GM19099 (cell line): Measurements from ENCODE around the gene ORAI2.

Experiments used
- POLR2A ChIP-seq: IDR thresholded peaks from 3 replicates; pipeline ENCODE4 v1.6.1; 2011; ENCODE audit warnings: low read depth; ENCODE audit not compliant: insufficient read length; ENCODE audit errors: extremely low read depth

Gene ORAI2

GRCh38 chr7:102452451-102452850, 19.1 kb downstream of the ORAI2 start:
- TF ChIP-seq POLR2A, result no peak

- TF ChIP-seq POLR2A, result no peak
These were observed 19.9 kb downstream of the ORAI2 start for GRCh38 chr7:102453319-102453718.

GRCh38 chr7:102454468-102454867, 21.1 kb downstream of the ORAI2 start:
- TF ChIP-seq POLR2A, result no peak

GRCh38 chr7:102455596-102455995, 22.2 kb downstream of the ORAI2 start:
- TF ChIP-seq POLR2A, result no peak

GRCh38 chr7:102456327-102456726, 23.0 kb downstream of the ORAI2 start:
- TF ChIP-seq POLR2A, result no peak

GRCh38 chr7:102457352-102457924, 24.1 kb downstream of the ORAI2 start:
- TF ChIP-seq POLR2A, result no peak

GRCh38 chr7:102459221-102459844, 26.0 kb downstream of the ORAI2 start:
- no peak for TF ChIP-seq POLR2A

GRCh38 chr7:102460467-102460866, 27.1 kb downstream of the ORAI2 start:
- TF ChIP-seq POLR2A, result no peak

- TF ChIP-seq POLR2A, result no peak
These were observed 30.6 kb downstream of the ORAI2 start for GRCh38 chr7:102463841-102464576.

GRCh38 chr7:102464577-102465280, 31.4 kb downstream of the ORAI2 start, which contains the start of the genes ALKBH4 and LRWD1:
Gene ALKBH4, minus strand, starts transcription at chr7:102464863. Its CDS starts 27 bp downstream, at chr7:102464836.
Gene LRWD1, plus strand, starts transcription at chr7:102464984. Its CDS starts 97 bp downstream, at chr7:102465081.
- peak; percentile 86 for TF ChIP-seq POLR2A

- TF ChIP-seq POLR2A, result no peak
These were observed 32.7 kb downstream of the ORAI2 start for GRCh38 chr7:102466097-102466496.

GRCh38 chr7:102467581-102468477, 34.5 kb downstream of the ORAI2 start:
- TF ChIP-seq POLR2A, result no peak

GRCh38 chr7:102468478-102469350, 35.3 kb downstream of the ORAI2 start:
- no peak for TF ChIP-seq POLR2A
